HG03108 (cell line): ENCODE measurements around the gene NDUFB8.
"Not testable (repeated sequence)": the region's sequence is repeated elsewhere in the genome, so short reads cannot be mapped to it uniquely, and the experiment has no call there.

Experiments
- ATAC-seq: cut with Tn5 transposase; IDR thresholded peaks from one replicate; pipeline ENCODE4 v1.9.1; 2021; ENCODE audit warnings: moderate library complexity; ENCODE audit not compliant: unreplicated experiment

Gene NDUFB8

DNA sequence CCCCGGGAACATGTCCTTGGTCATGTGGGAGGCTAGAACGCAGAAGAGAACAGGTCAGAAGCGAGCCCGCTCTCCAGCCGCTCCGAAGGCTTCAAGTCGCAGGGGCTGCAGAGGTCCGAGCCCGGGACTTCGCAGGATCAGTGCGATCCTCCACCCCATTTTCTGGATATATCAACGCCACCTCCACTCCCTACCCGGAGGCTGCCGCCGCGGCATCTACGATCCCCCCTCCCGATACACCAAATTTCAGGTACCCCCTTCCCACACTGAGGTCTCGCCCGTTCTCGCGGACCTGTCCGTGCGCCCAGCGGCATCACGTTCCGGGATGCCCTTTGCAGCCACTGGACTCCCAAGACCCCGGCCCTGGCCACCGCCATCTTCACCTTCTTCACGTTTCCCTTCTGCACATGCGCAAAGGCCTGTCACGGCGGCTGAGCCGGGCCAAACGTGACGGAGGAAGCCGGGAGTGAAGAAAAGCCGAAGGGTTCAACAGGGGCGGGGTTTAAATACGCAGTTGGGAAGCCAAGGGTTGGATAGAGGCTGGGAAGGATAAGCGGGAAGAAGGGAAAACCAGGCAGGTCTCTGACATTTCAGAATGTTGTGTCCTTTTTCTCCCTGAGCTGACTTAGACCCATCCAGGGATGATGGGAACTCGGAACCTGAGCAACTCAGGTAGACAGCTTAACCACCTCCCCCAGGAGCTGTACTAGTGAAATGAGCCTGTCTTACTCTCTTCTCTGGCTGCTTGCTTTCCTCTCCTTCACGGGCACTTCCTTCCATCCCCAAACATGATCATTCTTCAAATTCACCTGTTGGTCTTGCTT, at the start of gene NDUFB8:
Gene NDUFB8 (minus strand): TSS at position 397 of the 824 bp plus-strand sequence. CDS start 20 bp downstream, at position 377.
- ATAC-seq = peak; percentile 80

DNA sequence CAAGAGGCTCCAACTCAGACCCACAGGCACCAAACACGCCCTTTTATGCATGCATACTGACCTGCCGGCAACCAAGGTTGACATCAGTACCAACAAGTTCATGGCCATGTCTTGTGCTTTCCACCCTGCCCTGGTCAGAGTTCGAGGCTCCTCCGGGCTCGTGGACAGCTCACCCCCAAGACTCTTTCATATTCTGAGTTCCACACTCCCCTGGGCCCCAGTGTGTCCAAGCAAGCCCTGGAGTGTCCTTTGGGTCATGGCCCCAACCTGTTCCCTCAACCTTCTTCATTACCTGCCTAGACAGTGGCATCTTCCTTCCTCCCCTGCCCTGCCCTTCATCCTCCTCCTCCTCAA, 46.6 kb upstream of the NDUFB8 start:
- ATAC-seq = no peak

DNA sequence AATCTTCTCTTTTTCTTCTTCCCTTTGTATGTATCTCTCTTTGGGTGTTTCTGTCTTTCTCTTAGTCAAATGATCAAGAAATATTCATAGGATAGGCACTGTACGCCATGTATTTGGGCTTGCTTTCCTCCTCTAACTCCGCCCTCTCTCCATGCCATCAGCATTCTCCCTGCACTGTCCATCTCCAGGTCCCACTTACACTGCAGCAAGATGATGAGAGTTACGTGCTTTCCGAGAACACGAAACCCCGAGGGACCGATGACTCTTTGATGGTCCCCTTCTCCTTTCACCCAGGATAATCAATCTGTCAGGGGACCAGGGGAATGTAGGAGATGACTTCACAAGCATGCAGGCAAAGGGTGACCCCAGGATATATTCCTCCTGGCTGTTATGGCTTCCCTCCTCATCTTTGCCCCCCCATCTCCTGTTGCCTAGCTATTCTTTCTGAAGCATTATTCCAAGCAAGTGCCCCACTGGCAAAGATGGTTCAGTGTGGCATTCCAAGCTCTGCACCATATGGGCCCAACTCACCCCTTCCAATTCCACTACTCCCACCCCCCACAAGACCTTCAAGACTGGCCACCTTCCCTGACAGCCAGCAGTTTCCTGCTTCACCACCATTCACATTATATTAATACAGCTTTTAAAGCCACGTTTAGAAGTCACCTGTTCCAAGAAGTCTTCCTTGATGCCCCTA, 46.1 kb upstream of the NDUFB8 start:
- no peak for ATAC-seq

DNA sequence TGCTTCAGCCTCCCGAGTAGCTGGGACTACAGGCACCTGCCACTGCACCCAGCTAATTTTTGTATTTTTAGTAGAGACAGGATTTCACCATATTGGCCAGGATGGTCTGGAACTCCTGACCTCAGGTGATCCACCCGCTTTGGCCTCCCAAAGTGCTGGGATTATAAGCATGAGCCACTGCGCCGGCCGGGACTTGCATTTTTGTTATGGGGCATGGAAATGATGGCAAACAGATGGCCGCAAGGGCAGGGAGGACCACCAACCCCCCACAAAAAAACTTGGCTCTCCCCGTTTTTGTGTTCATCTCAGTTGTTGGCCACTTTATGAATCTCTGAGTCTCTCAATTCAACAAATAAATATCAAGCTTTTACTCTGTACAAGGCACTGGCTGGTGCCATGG, 45.5 kb upstream of the NDUFB8 start:
- ATAC-seq = not testable (repeated sequence)

DNA sequence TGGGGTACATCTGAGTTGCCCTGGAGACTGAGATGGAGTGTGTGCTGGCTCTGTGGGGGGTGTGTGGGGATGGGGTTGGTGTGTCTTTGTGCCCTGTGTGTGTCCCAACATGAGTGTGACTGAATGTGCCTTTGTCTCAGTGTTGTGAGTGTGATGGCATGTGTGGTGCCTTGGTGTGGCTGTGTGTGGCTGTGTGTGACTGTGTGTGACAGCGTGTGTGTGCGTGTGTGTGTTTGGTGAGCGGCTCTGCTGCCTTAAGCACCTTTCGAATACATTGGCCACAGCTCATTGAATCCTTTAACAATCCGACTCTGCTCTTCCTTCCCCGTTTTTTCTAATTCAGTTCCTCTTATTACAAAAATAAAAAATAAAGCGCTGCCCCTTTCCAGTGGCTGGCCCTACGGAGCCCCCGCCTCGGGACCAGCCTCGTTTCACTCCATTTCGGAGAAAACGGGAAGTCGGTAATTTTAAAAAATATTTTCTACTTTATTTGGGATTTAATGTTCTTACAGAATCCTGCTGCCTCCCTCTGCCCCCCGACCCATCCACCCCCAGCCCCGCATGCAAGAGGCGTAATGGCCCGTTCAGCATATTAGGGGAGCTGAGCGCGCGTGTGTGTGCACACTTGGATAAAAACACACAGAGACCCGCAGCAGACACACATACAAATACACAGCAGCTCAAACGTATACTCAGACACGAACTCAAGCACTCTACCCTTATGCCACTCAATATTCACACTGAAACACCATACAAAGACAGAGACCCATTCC, 41.6 kb upstream of the NDUFB8 start:
- ATAC-seq = no peak

DNA sequence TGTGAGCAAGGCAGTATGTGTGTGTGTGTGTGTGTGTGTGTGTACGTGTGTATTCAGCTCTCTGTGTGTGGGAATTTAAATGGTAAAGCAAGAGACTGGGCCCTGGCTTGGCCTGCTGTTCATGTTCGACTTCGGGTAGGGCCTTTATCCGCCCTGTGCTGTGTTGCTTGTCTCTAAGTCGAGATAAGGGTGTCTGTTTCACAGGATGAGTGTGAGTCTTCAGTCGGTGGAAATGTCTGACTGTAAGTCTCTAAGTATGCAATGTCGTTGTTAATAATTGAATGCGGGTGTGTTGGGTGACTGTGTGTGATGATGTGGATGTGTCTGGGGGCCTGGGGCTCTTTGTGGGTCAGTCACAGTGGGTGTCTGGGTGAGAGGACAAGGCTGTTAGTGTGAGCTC, 40.8 kb upstream of the NDUFB8 start:
- no peak for ATAC-seq

DNA sequence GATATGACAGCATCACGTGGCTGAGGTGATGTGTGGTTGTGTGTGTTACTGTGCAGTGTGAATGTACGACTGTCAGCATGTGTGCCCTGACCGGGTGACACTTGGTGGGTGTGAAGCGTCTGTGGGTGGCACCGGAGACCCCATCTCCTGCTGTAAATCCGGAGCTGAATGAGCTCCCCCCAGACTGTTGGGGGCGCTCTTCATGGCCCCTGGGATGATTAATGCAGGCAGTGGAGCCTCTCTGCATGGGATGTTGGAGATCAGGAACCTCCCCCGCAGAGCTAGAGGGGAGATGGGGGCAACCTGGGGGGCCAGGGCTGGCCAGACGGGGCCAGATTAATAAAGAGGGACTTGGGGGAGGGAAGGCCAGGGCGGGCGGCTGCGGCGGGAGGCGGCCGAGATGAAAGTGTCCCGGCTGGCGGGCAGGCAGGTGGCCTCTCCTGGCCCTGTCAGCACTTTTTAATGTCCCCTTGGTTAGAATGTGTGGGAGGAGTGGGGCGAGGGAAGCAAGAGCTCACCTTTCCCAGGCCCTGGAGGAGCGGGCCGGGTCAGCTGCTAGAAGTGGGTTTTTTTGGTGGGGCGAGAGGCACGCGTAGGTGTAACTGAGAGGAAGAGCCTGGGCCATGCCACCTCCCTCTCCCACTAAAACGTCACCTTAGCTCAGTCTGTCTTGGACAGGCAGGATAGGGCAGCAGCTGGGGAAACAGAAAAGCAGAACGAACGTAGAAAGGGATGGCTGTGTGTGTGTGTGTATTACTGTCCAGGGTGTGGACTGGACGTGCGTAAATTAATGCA, 40.2 kb upstream of the NDUFB8 start:
- ATAC-seq = no peak

DNA sequence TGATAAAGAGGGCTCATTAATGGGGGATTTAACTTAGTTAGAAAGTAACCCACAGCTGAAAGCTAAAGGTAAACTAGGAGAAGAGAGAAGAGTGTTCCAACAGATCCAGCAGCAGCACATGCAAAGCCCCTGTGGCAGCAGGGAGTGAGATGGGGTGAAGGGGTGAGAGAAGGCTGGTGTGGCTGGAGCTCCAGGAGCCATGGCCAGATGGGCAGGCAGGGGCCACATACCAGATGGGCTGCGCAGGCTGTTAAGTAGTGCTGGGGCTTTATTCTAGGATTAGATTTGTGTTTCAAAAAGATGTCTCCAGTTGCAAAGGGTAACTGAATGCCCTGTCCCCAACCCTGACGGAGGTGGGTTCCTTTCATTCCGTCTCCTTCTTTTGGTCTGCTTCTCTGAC, 39.2 kb upstream of the NDUFB8 start:
- ATAC-seq = no peak

DNA sequence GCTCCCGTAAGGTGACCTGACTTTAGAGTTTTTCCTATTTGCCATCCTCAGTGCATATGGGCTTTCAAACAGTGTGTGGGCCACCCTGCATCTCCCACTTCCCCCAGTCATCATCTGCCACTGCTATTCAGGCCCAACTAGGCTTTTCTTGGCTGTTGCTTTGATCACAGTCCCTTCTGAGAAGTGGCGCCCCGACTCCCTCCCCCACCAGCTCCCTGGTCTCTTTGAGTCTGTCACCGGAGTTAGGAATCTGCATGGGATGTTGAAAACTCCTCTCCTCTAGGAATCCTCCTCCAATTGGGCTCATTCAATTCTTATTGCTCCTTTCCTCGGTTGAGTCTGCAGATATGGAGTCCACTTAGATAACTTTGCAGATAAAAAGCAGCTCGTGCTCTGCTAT, 38.2 kb upstream of the NDUFB8 start:
- ATAC-seq = no peak

DNA sequence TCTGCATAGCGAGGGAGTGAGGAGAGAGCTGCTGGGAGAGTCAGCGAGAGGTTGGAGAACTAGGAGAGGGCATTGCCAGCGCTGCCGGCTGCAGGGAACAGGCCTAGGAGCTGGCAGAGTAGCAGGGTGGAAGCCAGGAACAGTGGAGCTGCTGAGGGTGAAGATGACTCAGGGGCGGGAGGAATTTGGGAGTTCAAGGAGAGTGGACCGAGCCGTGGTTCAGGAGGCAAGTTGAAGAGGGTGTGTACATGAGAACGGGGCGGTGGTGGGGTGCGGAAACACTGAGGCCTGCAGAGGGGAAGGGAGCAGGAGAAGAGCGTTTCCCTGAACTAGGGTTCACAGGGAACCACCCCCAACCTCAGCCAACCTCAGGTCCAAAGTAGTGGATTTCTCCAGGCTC, 37.6 kb upstream of the NDUFB8 start:
- no peak for ATAC-seq

DNA sequence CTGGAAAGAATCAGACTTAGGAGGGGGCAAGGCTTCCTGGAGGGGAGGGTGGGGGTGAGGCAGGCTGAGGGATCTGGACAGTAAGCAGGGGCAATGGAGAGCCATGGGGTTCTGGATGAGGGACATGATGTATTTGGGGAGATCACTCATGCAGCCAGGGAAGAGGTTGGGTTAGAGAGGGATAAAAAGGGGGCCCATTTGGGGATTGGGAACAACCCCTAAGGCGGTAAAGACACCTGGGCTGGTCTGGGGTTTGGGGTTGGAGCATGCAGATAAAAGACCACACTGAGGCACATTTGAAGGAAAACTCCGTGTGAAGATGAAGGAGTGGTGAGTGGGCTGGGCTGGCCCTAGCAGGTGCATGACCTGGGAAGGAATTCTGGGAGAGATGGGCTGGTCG, 36.9 kb upstream of the NDUFB8 start:
- ATAC-seq = no peak

DNA sequence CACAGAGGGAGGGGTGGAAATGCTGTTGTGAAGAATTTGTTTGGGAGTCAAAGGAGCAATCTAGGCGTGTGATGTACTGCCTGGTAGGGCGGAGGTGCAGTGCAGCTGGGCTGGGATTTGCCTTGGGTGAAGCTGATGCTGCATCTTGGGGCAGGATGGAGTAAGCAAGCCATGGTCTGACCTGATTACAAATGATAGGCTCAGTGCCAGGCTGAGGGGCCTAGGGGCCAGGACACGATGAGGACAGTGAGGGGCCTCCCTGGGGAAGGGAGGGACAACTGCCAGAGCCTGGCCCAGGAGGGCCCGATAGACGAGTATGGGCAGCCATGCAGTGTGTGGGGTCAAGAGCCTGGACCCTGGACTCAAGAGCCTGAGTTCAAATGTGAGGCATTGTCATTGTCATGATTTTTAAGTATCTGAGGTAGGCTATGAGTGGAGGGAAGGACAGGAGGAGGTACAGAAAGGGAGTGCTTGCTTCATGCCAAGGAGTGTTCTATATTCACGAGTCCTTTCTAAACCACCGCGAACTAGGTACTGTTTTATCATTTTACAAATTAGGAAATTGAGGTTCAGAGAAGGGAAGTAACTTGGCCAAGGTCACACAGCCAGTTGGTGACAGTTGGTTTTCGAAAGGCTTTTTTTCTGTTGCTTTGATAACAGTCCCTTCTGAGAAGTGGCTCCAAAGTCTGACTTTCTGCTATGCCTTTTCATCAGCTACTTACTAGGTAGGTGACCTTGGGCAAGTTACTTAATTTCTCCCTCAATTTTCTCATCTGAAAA, 35.7 kb upstream of the NDUFB8 start:
- ATAC-seq = no peak

DNA sequence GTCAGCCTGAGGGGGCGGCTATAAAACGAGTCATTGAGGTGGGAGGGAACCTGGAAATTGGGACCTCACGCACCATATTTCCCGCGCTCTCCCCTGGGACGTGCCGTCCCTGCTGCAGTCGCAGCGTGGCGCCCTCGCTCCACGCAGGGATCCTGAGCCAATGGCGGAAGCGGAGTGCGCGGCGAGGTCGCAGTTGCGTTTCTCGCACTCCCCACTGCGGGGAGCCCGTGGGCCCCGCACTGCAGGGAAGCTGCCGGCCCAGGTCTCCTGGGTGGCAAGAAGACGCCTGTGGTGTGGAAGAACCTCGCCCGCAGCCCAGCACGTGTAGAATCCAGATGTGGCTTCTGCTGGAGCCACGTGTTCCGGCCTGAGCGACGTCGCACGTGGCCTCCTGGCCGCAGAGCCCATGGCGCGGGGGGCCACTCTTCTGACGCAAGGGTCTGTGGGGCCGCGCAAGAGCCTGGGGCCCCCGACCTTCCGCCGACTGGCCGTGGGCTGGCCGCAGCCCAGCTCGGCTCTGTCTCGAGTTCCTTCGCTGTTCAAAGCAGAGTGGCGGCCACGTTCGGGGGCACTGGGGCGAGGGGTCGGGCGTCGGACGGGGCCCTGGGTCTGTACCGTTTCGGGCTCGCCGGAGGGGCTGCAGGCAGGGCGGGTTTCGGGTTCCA, 32.5 kb upstream of the NDUFB8 start:
- ATAC-seq = peak; percentile 61

DNA sequence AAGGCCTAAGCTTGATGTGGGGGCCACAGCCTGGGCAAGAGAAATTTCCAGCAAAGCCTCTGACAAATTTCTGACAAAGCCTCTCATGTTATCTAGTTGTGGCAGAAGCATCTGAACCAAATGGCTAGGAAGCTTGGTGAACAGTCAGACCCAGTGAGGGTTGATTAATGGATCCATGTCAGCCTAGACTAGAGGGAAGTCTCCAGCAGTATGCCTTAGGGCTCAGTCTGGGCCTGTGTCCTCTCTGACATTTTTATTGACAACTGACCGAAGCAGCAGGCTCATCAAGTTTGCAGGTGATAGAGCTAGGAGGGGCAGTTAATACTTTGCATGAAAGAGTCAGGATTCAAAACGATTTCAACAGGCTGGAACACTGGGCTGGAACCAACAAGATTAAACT, 31.3 kb upstream of the NDUFB8 start:
- no peak for ATAC-seq

DNA sequence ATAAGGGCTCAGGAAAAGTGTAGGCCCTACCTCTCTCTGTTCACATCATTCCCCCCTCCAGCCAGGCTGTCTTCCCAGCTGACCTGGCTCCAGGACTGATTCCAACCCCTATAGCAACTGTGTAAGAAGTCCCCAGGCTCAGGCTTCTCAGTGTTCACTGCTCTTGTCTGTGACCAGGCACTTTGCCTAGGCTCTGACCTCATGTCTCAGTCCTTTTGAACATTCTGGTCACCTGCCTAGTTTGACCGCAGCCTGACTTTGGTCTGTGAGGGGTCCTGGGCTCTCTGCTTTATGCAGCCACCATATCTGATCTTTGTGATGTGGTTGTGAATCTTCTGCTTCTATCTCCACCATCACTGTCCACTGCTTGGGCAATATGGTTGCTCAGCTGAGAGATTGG, 30.6 kb upstream of the NDUFB8 start:
- ATAC-seq = no peak

DNA sequence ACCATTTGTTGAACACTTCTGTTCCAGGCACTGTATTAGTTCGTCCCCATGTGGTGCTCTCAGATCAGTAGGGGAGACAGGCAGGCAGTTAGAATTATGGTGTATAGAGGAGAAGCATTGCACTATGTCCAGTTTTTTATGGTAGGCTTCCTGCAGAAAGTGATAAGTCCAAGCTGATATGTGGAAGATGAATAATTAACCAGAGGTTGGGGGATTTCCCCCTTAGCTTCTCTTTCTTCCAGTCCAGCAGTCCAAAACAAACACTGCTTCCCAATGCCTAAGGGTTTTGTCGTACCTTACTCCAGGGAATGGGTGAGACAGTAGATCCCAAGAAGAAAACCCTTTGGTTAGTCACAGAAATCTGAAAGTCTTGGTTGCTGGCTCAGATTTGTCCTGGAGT, 25.2 kb upstream of the NDUFB8 start:
- no peak for ATAC-seq

DNA sequence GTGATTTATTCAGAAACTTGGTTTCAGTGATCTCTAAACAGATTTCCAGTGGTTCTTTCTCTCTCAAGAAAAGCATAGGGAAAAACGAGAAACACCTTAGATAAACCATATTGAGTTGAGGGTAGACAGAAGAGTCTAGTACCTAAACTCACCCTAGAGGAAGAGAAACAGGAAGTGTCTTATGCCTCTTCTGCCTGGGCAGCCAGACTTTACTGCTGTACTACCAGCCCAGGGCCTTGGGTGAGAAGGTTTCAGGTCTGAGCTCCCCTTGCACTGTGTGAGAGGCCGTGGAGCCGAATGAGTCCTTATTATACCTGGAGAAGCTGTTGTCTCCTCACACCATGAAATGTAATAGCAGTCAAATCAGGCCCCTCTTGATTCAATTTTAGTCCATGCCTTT, 24.3 kb upstream of the NDUFB8 start:
- ATAC-seq = no peak

DNA sequence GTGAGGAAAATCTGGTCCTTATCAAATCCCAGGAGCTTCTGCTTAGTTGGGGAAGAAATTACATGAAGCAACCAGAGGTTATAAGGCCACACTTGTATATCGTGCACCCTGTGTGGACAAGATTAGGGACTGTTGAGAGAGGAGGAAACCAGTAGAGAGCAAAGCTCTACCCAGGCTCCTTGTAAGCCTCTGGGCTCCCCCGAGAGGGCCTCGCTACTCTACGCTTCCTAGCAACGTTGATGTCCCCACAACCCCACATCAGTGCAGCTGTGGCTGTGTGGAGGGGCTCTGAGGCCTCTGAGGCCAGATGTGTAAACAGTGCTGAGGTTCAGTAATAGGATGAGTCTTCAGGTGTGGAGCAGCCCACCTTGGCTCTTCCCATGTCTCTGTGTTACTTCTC, 22.1 kb upstream of the NDUFB8 start:
- ATAC-seq = no peak

DNA sequence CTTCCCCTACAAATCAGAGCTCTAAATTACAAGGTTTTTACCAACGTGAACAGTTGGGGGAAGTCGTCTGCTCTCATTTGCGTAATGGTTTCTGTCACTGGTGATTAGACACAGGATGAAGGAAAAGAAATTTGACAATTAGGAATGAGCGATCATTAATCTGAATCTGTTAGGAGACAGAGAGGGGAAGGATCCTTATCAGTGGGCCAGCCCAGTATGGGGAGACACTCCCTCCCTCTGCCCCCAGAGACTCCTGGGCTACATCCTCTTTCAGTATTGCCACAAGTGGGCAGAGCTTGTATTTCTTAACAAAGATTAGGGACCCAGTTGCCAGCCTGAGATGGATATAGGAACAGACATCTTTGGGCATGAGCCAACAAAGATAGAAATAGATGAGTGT, 21.5 kb upstream of the NDUFB8 start:
- ATAC-seq = no peak

DNA sequence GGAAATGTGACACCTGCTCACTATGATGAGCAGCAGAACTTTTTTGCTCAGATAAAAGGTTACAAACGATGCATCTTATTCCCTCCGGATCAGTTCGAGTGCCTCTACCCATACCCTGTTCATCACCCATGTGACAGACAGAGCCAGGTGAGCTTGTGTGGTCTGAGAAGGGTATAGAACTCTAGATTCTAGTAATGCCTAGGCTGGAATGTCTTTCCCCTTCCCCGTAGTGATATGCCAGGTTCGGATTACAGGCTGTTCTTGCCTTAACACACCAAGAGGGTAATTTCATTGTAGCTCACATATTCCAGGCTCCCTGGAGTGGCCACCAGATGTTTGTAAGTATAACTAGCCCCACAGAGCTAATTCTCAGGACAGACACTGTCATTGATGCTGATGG, 15.3 kb upstream of the NDUFB8 start:
- no peak for ATAC-seq
